HG03521 (cell line): ENCODE measurements around the gene FAF2.

Experiments
- ATAC-seq: cut with Tn5 transposase; IDR thresholded peaks from one replicate; pipeline ENCODE4 v1.9.1; 2021; ENCODE audit warnings: mild to moderate bottlenecking, moderate library complexity; ENCODE audit not compliant: unreplicated experiment

The FAF2 gene

GRCh38 chr5:176500511-176500910, 52.3 kb downstream of the FAF2 start:
- ATAC-seq: no peak

- no peak for ATAC-seq
These were observed 53.1 kb downstream of the FAF2 start for GRCh38 chr5:176501333-176501732.

GRCh38 chr5:176503496-176503895, 55.3 kb downstream of the FAF2 start:
- ATAC-seq: no peak

- no peak for ATAC-seq
These were observed 59.7 kb downstream of the FAF2 start for GRCh38 chr5:176507911-176508310.

GRCh38 chr5:176508603-176509002, 60.4 kb downstream of the FAF2 start:
- ATAC-seq: no peak

GRCh38 chr5:176513788-176514187, 65.6 kb downstream of the FAF2 start:
- no peak for ATAC-seq

GRCh38 chr5:176514244-176514950, 66.2 kb downstream of the FAF2 start:
- ATAC-seq: no peak

- no peak for ATAC-seq
These were observed 67.2 kb downstream of the FAF2 start for GRCh38 chr5:176515396-176515795.

GRCh38 chr5:176517053-176517661, 69.0 kb downstream of the FAF2 start:
- ATAC-seq: no peak

- ATAC-seq: no peak
These were observed 71.9 kb downstream of the FAF2 start for GRCh38 chr5:176519810-176520720.

- ATAC-seq: no peak
These were observed 73.1 kb downstream of the FAF2 start for GRCh38 chr5:176521286-176521685.

GRCh38 chr5:176521699-176522263, 73.6 kb downstream of the FAF2 start:
- no peak for ATAC-seq

- no peak for ATAC-seq
These were observed 76.0 kb downstream of the FAF2 start for GRCh38 chr5:176524138-176524537.

GRCh38 chr5:176524987-176525386, 76.8 kb downstream of the FAF2 start:
- ATAC-seq: no peak

- ATAC-seq: no peak
These were observed 77.5 kb downstream of the FAF2 start for GRCh38 chr5:176525677-176526076.

- no peak for ATAC-seq
These were observed 78.3 kb downstream of the FAF2 start for GRCh38 chr5:176526462-176526861.

- no peak for ATAC-seq
These were observed 79.3 kb downstream of the FAF2 start for GRCh38 chr5:176527246-176528222.

- ATAC-seq: no peak
These were observed 80.1 kb downstream of the FAF2 start for GRCh38 chr5:176528301-176528700.

- no peak for ATAC-seq
These were observed 80.6 kb downstream of the FAF2 start for GRCh38 chr5:176528761-176529115.

GRCh38 chr5:176529116-176529740, 81.0 kb downstream of the FAF2 start:
- ATAC-seq: no peak
